B cell (primary cell): ENCODE results near the gene DPYD. TPM values are rescaled to one million over a fixed set of nuclear protein-coding genes. Genes with fewer than 3 reads are reported as not detected.

Source experiments
- ATAC-seq: fragments of 200-7000 bp; cut with Tn5 transposase; one replicate; pipeline ENCODE4 v1.10.0; 2021; ENCODE audit warnings: low read depth, mild to moderate bottlenecking, moderate number of reproducible peaks, moderate library complexity
- CTCF ChIA-PET: fragments of 350-600 bp; sonication (Branson Sonifier 250); formaldehyde crosslinking; loops from one replicate; lab custom pipeline; 2021; ENCODE audit warnings: antibody characterized with exemption, inconsistent platforms; lab: Charles Lee
- POLR2A ChIA-PET: fragments of 350-600 bp; sonication (Branson Sonifier 250); formaldehyde crosslinking; loops from one replicate; lab custom pipeline; 2021; ENCODE audit warnings: antibody characterized with exemption; lab: Charles Lee
- DNase-seq: peaks from one replicate; pipeline ENCODE4 v3.0.0; 2013
- H2AFZ ChIP-seq: 2 replicates; pipeline ENCODE4 v1.6.1; 2012; ENCODE audit warnings: mild to moderate bottlenecking, low read depth, low read length; ENCODE audit not compliant: insufficient read depth, poor library complexity, severe bottlenecking
- H3K27ac ChIP-seq, 2 donors: 1 replicate in 1 of 2; 2 replicates in 1 of 2; pipeline ENCODE4 v1.5.1; 2012 to 2013; ENCODE audit warnings: low read length in 2 of 2, mild to moderate bottlenecking in 2 of 2, moderate library complexity in 1 of 2
- H3K27me3 ChIP-seq, 4 experiments: fragments of 200-600 bp in 1 of 4; sonication (generic) in 1 of 4; replicated peaks in 1 of 4; 1 replicate in 2 of 4; 2 replicates in 2 of 4; pipeline versions ENCODE4 v1.6.1 to v1.7.0; 2013 to 2016; ENCODE audit warnings: low read length in 3 of 4, mild to moderate bottlenecking in 2 of 4, mixed read lengths in 1 of 4, moderate library complexity in 1 of 4; ENCODE audit not compliant: insufficient read depth in 4 of 4, control insufficient read depth in 3 of 4; ENCODE audit errors: control extremely low read depth in 1 of 4
- H3K36me3 ChIP-seq, 2 experiments: replicated peaks in 1 of 2; 1 replicate in 1 of 2; 2 replicates in 1 of 2; pipeline versions ENCODE4 v1.6.1 to v1.7.1; 2013; ENCODE audit warnings: low read length in 1 of 2; ENCODE audit not compliant: insufficient read depth in 2 of 2, control insufficient read depth in 1 of 2; ENCODE audit errors: control extremely low read depth in 1 of 2, extremely low read depth in 1 of 2
- H3K4me1 ChIP-seq, 2 donors: fragments of 200-600 bp in 1 of 2; sonication (generic) in 1 of 2; 1 replicate in 1 of 2; 2 replicates in 1 of 2; pipeline versions ENCODE4 v1.5.1 to v1.6.1; 2013 to 2017; ENCODE audit warnings: low read length in 2 of 2; ENCODE audit not compliant: control insufficient read depth in 2 of 2, insufficient read depth in 2 of 2
- H3K4me2 ChIP-seq: replicated peaks from 2 replicates; pipeline ENCODE3; 2012; ENCODE audit warnings: mild to moderate bottlenecking, low read depth, low read length; ENCODE audit not compliant: poor library complexity, severe bottlenecking
- H3K4me3 ChIP-seq, 5 experiments: fragments of 200-600 bp in 1 of 5; sonication (generic) in 1 of 5; 1 replicate in 3 of 5; 2 replicates in 2 of 5; pipeline versions ENCODE4 v1.5.1 to v1.7.0; 2011 to 2016; ENCODE audit warnings: low read length in 4 of 5, mild to moderate bottlenecking in 4 of 5, low read depth in 2 of 5, control low read depth in 1 of 5, moderate library complexity in 1 of 5; ENCODE audit not compliant: insufficient read depth in 1 of 5; ENCODE audit errors: control extremely low read depth in 1 of 5, extremely low read depth in 1 of 5
- H3K79me2 ChIP-seq: fragments of 200-600 bp; sonication (generic); one replicate; pipeline ENCODE4 v1.6.0; 2016; ENCODE audit warnings: low read length; ENCODE audit not compliant: control insufficient read depth, insufficient read depth
- H3K9ac ChIP-seq: fragments of 200-600 bp; sonication (generic); 2 replicates; pipeline ENCODE4 v1.6.1; 2017; ENCODE audit warnings: mild to moderate bottlenecking, low read length, moderate library complexity
- H3K9me3 ChIP-seq, 3 donors: one replicate each; pipeline versions ENCODE4 v1.6.1 to v1.7.1; 2013; ENCODE audit warnings: low read length in 2 of 3; ENCODE audit not compliant: control insufficient read depth in 2 of 3, insufficient read depth in 1 of 3; ENCODE audit errors: control extremely low read depth in 1 of 3
- H4K20me1 ChIP-seq: 2 replicates; pipeline ENCODE4 v1.6.0; 2012; ENCODE audit warnings: mild to moderate bottlenecking, low read length; ENCODE audit not compliant: insufficient read depth, control insufficient read depth, poor library complexity, severe bottlenecking
- H3K27ac Mint-ChIP-seq: one replicate; pipeline ENCODE4 v1.8.0; 2021; ENCODE audit warnings: mixed read lengths
- H3K27me3 Mint-ChIP-seq: one replicate; pipeline ENCODE4 v1.8.0; 2021; ENCODE audit warnings: mixed read lengths
- H3K4me1 Mint-ChIP-seq: one replicate; pipeline ENCODE4 v1.8.0; 2021; ENCODE audit warnings: mixed read lengths
- H3K4me3 Mint-ChIP-seq: one replicate; pipeline ENCODE4 v1.8.0; 2021; ENCODE audit warnings: mixed read lengths
- H3K9me3 Mint-ChIP-seq: one replicate; pipeline ENCODE4 v1.8.0; 2022; ENCODE audit warnings: mixed read lengths; ENCODE audit not compliant: insufficient read depth
- EZH2 ChIP-seq: IDR thresholded peaks from 2 replicates; pipeline ENCODE4 v1.6.1; 2012; ENCODE audit warnings: borderline replicate concordance, low read depth, mild to moderate bottlenecking, moderate library complexity, low read length; ENCODE audit not compliant: insufficient read depth, poor library complexity, severe bottlenecking
- WGBS: methylation state at CpG from one replicate; pipeline ENCODE4 v1.1.5; 2013; ENCODE audit warnings: missing lambda C conversion rate; ENCODE audit not compliant: insufficient coverage; 5-methylcytosine and 5-hydroxymethylcytosine counted together
- intact Hi-C: fragments of 100-400 bp; cut with micrococcal nuclease; formaldehyde crosslinking; loops from one replicate; pipeline ENCODE4 v1.10.0; 2022
- polyA plus RNA-seq: library from polyadenylated mRNA; depleted of rRNA; stranded (reverse); fragments of >200 nt; gene quantifications from 2 replicates; pipeline ENCODE4 v1.2.3, GENCODE V29; 2012
- total RNA-seq, 2 donors: library from RNA; stranded (reverse); fragments of 120-200 nt in 1 of 2; gene quantifications; 1 replicate in 1 of 2; 2 replicates in 1 of 2; pipeline versions ENCODE4 v1.2.3 to v1.2.4, GENCODE V29; 2013 to 2022
- TF ChIP-seq, protein P1 (sequence below): fragments of 200-600 bp; IDR thresholded peaks from one replicate; pipeline ENCODE4 v1.8.0; 2022; ENCODE audit warnings: antibody characterized with exemption, mild to moderate bottlenecking

Gene DPYD
- total and polyA plus RNA-seq, 2 donors (not counting 1 experiment from before 2014, with no cell fraction given), result 4.2 to 19.0 TPM

DNA sequence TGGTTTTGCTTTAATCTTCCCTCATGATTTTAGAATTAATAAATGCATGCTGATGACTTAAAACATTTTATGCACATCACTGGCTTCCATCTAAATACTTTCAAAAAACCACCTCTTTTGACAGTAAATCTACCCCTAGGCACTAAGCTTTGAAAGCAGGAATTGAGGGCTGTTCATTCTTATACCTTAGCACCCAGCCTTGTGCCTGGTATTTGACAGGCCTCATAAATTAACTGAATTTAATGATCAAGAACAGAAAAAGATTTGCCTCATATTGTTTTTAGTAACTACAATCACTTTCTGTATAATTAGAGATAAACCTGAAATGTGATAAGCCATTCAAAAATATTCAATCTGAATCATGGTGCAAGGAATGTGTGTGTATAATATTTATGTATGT is 108.8 kb downstream of the DPYD start:
- no peak overlapping the region for H3K4me2 ChIP-seq
- H3K9me3 Mint-ChIP-seq, result no peaks in the 10 kb centered on the region
- no peak overlapping the region for H3K4me3 Mint-ChIP-seq
- no peaks in the 10 kb centered on the region for H3K27me3 ChIP-seq
- no peak for ATAC-seq
- no peak overlapping the region for H3K4me3 ChIP-seq
- H3K4me1 Mint-ChIP-seq, result no peaks in the 10 kb centered on the region
- H3K27ac Mint-ChIP-seq, result no peak overlapping the region
- H3K9ac ChIP-seq, result no peak overlapping the region
- no peaks in the 10 kb centered on the region for H4K20me1 ChIP-seq
- H3K27ac ChIP-seq, result no peak overlapping the region
- TF ChIP-seq, protein P1, sequence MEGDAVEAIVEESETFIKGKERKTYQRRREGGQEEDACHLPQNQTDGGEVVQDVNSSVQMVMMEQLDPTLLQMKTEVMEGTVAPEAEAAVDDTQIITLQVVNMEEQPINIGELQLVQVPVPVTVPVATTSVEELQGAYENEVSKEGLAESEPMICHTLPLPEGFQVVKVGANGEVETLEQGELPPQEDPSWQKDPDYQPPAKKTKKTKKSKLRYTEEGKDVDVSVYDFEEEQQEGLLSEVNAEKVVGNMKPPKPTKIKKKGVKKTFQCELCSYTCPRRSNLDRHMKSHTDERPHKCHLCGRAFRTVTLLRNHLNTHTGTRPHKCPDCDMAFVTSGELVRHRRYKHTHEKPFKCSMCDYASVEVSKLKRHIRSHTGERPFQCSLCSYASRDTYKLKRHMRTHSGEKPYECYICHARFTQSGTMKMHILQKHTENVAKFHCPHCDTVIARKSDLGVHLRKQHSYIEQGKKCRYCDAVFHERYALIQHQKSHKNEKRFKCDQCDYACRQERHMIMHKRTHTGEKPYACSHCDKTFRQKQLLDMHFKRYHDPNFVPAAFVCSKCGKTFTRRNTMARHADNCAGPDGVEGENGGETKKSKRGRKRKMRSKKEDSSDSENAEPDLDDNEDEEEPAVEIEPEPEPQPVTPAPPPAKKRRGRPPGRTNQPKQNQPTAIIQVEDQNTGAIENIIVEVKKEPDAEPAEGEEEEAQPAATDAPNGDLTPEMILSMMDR, result no peak
- no peak for TF ChIP-seq EZH2
- intact Hi-C loops, result no loop called here
- no peaks in the 10 kb centered on the region for H3K4me1 ChIP-seq
- ChIA-PET CTCF (no interaction called here), POLR2A (no interaction called here)
- peaks cover 0 to 2% of the 10 kb centered on the region in 2 experiments for H3K36me3 ChIP-seq
- H2AFZ ChIP-seq, result no peak overlapping the region
- H3K79me2 ChIP-seq, result no peaks in the 10 kb centered on the region
- DNase-seq, result no peak
- H3K9me3 ChIP-seq, result no peaks in the 10 kb centered on the region
- no peaks in the 10 kb centered on the region for H3K27me3 Mint-ChIP-seq

DNA sequence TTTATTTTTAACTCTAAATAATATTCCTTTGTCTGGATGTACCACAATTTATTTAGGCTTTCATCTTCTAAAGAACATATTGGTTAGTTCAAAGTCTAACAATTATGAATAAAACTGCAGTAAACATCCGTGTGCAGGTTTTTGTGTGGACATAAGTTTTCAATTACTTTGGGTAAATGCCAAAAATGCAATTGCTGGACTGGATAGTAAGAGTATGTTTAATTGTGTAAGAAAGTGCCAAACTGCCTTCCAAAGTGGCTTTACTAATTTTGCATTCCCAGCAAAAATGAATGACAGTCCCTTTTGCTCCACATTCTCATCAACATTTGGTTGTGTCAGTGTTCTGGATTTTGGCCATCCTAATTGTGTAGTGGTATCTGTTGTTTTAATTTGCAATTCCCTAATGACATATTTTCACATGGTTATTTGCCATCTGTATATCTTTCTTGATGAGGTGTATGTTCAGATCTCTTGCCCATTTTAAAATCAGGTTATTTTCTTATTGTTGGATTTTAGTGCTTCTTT is 113.8 kb downstream of the DPYD start:
- Histone ChIP-seq H3K4me3 (no peak overlapping the region), H3K79me2 (no peaks in the 10 kb centered on the region), H3K27me3 (no peaks in the 10 kb centered on the region), H3K36me3 (peaks cover 0 to 2% of the 10 kb centered on the region in 2 experiments), H3K9me3 (peaks cover 0 to 2% (median 0%) of the 10 kb centered on the region in 3 donors), H3K27ac (no peak overlapping the region), H3K4me1 (no peaks in the 10 kb centered on the region), H2AFZ (no peak overlapping the region), H3K9ac (no peak overlapping the region), H3K4me2 (no peak overlapping the region), H4K20me1 (no peaks in the 10 kb centered on the region)
- DNase-seq (no peak), ATAC-seq (no peak)
- H3K27me3 Mint-ChIP-seq, result no peaks in the 10 kb centered on the region
- no peak overlapping the region for H3K4me3 Mint-ChIP-seq
- WGBS, result no CpG with 5 or more reads among the region's 1 CpG
- H3K9me3 Mint-ChIP-seq, result no peaks in the 10 kb centered on the region
- TF ChIP-seq EZH2, result no peak
- no peak overlapping the region for H3K27ac Mint-ChIP-seq
- POLR2A ChIA-PET, result no interaction called here
- no peaks in the 10 kb centered on the region for H3K4me1 Mint-ChIP-seq
- CTCF ChIA-PET, result no interaction called here
- intact Hi-C loops, result no loop called here
